Limb (tissue), 2 donors: ENCODE data around the gene ETV2.
"Not testable (repeated sequence)": the region's sequence is repeated elsewhere in the genome, so short reads cannot be mapped to it uniquely, and the experiment has no call there.

Source experiments
- DNase-seq, 2 donors: peaks; one replicate each; pipeline ENCODE4 v3.0.0-alpha.2; 2016; ENCODE audit errors: extremely low spot score in 2 of 2

Gene ETV2

DNA sequence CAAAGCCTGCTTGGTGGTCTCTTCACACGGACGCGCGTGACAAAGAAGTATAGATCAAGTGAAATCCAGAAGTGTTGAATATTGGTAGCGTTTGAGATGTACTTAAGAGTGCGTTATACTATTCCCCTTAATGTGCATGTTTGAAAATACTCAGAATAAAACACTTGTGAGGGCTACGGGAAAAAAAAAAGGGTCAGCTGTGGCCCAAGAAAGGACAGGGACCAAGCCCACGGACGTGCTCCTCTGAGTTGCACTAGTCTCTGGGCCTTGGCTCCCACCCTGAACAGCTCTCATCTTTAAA is 13.3 kb upstream of the ETV2 start:
- DNase-seq, result no peak

DNA sequence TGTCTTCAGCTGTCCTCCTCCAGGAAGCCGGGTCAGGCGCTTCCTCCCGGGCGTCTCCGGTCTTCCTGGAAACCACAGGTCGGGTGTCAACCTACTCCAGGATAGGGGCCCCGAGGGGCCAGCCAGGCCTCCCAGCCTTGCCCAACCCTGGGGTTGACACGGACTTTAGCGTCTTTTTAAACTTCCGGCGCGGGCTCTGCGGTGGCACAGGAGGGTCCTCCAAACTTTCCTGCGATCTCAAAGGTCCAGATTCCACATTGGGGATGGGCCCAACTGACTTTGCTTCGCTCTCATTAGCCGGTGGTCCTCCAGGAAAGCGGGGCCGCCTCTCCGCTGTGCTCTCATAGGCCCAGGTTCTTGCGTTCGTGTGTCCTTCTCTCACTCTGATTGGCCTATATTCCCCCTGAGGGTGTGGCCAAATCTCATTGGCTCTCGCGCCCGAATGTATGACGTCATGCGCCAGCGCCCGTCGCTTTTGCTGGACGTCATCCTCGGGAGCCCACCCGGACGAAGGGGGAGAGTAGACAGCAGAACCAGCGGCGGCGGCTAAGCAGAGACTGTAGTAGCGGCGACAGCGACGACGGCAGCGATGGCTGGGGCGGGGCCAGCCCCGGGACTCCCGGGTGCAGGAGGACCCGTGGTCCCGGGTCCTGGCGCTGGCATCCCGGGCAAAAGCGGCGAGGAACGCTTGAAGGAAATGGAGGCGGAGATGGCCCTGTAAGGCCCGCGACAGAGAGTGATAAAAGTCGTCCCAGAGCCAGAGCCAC is 12.8 kb upstream of the ETV2 start, which contains the start of gene RBM42:
RBM42 (plus strand) TSS at position 472 of the 767 bp plus-strand sequence; CDS start at position 590, 118 bp downstream.
- DNase-seq, result peak; percentile 98 to 99

DNA sequence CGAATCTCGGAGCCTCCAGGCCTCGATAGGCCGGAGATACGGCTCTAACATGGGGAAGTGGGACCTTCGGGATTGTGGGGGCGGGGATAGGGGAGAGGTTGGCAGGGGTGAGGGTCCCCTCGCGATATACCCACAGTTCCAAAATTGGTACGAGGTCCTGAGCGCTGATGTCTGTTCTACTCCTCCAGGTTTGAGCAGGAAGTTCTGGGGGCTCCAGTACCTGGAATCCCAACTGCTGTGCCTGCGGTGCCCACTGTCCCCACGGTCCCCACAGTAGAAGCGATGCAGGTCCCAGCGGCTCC is 12.3 kb upstream of the ETV2 start:
- DNase-seq, result no peak

DNA sequence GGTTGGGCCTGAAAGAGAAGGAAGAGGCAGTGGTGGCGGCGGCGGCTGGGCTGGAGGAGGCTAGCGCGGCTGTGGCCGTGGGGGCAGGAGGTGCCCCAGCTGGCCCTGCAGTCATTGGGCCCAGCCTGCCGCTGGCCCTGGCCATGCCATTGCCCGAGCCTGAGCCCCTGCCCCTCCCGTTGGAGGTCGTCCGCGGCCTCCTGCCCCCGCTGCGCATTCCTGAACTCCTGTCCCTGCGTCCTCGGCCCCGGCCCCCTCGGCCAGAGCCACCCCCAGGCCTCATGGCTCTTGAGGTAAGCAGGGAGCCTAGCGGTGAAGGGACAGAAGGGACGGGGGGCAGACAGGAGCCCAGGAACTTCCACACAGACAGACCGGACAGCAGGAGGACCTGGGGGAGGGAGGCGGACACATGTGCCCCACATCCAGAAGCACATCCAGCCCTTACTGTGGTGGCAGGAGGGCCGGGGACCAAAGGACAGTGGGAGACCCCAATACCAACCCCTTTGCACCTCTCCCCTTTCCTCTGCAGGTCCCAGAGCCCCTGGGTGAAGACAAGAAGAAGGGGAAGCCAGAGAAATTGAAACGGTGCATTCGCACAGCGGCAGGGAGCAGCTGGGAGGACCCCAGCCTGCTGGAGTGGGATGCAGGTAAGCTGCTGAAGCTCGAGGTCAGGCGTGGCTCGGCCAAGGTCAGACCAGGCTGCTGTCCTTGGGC is 7.7 kb upstream of the ETV2 start:
- DNase-seq, result no peak

DNA sequence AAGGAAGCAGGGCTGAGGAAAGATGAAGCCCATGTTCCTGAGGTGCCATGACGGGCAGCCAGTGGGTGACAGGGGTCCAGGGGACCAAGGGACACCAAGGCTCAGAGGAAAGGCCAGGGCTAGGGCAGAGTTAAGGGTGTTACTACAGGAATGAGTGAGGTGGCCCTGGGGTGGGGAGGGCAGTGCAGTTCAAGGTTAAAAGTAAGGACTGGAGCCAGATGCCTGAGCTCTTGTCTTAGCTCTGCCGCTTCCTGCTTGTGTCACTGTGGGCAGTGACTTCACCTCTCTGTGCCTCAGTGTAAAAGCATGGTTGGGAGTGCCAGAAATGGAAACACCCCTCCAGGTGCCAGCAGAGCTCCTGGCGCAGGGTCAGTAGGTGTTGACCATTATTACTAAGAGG is 4.9 kb upstream of the ETV2 start:
- DNase-seq, result no peak

DNA sequence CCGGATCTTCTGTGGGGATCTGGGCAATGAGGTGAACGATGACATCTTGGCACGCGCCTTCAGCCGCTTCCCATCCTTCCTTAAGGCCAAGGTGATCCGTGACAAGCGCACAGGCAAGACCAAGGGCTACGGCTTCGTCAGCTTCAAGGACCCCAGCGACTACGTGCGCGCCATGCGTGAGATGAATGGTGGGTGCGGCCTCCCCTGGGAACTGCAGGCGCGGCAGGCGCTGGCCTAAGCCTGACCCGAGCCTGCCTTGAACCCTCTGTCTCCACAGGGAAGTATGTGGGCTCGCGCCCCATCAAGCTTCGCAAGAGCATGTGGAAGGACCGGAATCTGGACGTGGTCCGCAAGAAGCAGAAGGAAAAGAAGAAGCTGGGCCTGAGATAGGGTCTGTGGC is 4.4 kb upstream of the ETV2 start:
- no peak for DNase-seq

DNA sequence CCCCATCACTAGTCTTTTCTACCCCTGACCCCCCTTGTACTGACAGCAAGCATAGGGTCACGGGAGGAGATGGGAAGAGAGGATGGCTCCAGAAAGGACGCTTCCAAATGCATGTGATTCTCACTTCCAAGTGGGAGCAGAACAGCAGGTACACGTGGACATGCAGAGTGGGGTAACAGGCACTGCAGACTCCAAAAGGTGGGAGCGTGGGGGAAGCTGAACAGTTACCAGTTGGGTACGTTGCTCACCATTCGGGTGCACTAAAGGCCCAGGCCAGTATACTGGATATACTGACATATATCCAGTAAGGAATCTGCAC is 2.3 kb upstream of the ETV2 start:
- no peak for DNase-seq

DNA sequence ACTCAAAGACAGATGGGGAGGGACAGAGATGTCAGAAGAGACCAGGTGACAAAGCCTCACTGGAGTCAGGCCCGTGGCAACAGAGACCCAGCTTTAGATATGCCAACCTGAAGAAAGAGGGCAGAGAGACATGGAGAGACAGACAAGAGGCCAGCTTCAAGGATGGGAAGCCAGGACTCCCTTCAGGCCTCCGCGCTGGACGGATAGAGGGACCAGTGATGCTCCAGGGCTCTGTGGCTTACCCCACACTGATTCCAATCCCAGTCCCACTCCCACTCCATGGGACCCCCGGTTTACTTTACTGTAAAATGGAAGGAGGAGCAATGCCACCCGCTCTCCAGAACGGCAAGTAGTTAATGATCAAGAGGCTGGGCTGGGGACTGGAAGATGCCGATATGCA is 1.7 kb upstream of the ETV2 start:
- DNase-seq, result no peak

DNA sequence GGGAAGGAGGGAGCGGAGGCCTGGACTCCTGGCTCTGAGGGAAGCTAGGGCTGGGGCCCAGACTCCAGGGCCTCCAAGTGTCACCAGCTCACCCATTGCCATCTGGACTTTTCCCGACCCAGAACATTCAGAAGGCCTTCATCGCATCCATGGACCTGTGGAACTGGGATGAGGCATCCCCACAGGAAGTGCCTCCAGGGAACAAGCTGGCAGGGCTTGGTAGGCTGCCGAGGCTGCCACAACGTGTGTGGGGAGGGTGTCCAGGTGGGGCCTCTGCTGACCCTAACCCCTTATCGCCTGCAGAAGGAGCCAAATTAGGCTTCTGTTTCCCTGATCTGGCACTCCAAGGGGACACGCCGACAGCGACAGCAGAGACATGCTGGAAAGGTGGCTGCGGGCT is 767 bp downstream of the ETV2 start:
- no peak for DNase-seq

DNA sequence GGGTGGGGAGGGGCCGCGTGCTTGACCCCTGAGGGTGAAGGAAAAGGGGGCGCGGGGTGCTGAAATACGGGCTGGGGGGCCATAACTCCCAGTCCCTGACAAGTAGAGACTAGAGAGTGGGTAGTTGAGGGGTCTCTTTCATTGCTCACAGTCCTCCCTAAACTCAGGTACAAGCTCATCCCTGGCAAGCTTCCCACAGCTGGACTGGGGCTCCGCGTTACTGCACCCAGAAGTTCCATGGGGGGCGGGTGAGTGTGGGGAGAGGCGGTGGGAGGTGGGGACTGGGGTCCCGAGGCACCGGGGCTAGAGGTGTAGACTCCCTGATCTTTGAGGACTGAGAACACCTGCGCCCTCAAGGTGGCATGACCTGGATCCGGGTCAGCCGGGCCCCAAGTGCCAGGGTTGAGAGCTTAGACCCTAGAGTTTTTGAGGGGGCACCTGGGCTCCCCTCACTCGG is 1.3 kb downstream of the ETV2 start:
- DNase-seq, result no peak

DNA sequence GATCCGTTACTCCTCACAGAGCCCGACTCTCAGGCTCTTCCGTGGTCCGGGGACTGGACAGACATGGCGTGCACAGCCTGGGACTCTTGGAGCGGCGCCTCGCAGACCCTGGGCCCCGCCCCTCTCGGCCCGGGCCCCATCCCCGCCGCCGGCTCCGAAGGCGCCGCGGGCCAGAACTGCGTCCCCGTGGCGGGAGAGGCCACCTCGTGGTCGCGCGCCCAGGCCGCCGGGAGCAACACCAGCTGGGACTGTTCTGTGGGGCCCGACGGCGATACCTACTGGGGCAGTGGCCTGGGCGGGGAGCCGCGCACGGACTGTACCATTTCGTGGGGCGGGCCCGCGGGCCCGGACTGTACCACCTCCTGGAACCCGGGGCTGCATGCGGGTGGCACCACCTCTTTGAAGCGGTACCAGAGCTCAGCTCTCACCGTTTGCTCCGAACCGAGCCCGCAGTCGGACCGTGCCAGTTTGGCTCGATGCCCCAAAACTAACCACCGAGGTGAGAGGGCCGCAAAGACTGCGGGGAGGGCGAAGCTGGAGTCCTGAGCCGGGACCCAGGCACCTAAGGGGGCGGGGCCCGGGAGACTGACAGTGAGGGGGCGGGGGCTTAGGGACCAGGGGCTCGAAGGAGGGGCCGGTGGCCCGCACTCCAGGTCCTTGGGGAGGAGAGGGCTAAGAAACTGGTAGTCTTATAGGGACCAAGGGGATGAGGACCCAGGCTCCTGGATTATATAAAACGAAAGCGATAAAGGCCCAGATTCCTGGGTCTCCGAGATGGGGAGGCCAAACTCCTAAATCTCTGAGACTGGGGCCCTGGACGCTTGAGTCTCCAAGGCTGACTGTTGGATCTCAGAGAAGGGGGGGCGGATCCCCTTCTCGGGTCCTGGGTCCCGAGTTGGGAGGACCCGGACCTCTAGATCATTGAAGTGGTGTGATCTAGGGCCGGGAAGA is 2.0 kb downstream of the ETV2 start:
- peak; percentile 84 to 90 for DNase-seq

DNA sequence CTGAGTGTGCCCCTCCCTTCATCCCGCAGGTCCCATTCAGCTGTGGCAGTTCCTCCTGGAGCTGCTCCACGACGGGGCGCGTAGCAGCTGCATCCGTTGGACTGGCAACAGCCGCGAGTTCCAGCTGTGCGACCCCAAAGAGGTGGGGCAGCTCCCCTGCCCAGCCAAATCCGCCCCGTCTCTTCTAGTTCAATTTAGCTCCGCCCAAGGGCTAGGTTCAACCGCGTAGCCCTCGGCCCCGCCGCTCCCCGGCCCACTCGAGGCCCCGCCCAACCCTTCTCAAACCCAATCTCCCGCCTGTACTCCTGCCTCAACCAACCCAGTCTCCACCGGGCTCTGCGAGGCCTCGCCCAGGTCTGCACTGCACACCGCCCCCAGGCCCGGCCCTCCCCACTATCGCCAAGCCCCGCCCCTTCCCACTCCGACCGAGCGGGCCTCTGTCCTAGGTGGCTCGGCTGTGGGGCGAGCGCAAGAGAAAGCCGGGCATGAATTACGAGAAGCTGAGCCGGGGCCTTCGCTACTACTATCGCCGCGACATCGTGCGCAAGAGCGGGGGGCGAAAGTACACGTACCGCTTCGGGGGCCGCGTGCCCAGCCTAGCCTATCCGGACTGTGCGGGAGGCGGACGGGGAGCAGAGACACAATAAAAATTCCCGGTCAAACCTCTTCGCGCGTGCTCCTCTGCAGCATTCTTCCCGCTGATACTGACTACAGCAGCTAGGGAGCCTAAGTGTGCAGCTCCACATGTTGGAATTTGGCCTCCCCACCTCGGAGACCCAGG is 2.9 kb downstream of the ETV2 start:
- peak; percentile 92 to 94 for DNase-seq

DNA sequence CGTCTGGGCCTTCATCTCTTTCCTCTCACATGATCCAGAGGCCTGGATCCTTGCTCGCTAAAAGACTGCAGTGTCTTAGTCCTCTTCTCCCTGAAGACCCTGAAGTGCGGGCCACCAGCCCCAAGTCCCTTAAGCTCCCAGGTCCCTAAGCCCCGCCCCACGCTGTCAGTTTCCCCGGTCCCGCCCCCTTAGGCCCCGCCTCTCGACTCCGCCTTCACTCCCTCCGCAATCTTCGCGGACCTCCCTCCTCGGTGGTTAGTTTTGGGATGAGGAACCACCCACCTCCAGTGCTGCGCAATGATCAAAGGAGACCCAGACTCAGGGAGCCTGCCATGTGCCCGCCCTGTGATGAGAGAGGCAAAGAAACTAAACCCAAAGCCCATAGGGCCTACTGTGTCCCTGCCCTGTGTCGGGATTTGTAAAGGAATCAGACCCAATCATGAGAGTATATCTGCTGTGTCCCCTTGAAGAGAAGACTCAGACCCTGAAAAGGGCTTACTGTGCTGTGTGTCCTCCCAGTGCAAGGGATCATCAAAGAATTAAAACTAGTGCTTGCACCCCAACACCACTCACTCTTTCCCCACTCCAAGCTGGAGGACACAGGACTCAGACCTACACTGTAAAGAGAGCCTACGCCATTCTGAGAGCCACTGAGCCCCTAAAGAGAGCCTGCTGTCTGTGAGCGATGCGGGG is 3.6 kb downstream of the ETV2 start:
- peak; percentile 51 to 84 for DNase-seq

DNA sequence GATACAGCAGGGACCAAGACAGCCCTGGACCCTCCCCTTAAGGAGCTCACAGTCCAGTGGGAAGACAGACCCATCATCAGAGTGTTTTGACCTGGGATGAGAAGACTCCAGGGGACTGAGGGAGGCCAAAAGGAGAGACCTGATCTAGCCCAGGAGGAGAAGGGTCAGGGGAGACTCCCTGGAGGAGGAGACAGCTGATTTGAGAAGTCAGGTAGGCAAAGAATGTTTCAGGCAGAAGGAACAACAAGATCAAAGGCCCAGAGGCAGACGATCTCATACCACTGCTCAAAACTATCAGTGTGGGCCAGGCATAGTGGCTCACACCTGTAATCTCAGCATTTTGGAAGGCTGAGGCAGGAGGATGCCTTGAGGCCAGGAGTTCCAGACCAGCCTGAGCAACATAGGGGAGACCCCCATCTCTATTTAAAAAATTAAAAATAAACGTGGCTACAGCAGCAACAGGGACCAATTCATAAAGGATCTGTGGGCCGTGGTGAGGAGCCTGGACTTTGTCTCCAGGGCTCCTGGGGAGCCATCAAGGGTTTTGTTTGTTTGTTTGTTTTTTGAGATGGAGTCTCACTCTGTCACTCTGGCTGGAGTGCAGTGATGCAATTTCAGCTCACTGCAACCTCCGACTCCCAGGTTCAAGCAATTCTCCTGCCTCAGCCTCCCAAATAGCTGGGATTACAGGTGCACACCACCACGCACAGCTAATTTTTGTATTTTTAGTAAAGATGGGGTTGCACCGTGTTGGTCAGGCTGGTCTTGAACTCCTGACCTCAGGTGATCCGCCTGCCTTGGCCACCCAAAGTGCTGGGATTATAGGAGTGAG is 4.4 kb downstream of the ETV2 start:
- no peak for DNase-seq

DNA sequence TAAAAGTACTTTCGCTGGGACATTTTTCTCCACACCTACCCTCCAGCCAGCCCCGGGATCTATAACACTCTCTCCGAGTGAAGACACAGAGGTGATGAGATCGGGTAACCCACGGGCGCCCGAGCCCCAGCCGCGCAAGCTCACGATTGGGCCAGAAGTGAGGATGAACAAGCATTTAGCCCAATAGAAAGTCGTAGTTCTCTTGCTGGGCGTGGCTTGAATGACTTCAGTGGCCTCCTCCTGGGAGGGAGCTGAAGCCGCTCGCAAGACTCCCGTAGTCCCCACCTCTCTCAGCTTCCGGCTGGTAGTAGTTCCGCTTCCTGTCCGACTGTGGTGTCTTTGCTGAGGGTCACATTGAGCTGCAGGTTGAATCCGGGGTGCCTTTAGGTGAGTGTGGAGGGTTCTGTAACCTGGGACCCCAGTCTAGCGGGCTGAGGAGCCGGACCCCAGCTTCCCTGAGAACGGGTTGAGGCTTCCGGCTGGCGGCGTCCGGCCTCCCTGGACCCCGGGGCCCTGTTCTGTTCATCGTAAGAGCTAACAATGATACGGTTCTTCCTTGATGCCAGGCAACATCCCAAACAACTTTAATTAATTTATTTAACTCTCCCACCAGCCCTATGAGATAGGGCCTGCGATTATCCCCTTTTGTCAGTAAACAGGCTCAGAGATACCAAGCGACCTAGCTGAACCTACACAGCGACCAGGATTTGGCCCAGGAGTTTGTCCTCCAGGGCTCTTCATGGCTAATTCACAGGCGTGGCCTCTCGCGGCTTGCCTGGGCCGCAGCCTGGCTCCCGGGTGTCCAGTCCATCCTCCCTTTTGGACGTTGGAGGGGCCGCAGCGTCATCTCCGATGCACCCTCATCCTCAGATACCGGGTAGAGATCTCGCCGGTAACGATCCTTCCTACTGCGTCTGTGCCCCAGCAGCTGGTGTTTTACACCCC is 6.7 kb downstream of the ETV2 start, which contains the start of gene COX6B1:
COX6B1 (plus strand) TSS at position 307 of the 945 bp plus-strand sequence. CDS start 2,921 bp downstream, outside the sequence.
- peak; percentile 90 to 98 for DNase-seq

DNA sequence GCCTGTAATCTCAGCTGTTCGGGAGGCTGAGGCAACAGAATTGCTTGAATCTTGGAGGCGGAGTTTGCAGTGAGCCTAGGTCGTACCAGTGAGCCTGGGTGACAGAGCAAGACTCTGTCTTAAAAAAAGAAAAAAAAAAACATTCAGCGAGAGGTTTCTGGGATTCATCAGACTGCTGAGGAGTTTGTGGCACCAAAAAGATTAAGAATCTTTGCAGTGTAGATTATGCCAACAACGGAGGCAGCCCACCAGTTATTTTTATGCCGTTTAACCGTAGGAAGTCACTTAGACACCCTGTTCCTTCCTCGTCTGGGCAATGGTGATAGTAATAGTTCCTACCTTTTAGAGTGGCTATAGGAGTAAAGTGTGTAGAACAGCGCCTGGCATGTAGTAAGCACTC is 9.0 kb downstream of the ETV2 start:
- no peak for DNase-seq

DNA sequence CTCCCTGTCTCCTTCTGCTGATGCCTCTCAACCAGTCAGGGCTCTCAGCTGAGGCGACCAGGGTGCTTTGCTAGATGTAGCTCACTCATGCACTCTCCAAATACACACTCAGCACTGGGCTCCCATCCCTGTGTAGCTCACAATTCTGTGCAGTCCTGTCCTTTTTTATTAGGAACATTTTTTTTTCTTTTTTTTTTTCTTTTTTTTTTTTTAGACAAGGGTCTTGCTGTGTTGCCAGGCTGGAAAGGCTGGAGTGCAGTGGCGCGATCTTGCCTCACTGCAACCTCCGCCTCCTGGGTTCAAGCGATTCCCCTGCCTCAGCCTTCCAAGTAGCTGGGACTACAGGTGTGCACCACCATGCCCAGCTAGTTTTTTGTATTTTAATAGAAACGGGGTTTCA is 13.3 kb downstream of the ETV2 start:
- not testable (repeated sequence) for DNase-seq

DNA sequence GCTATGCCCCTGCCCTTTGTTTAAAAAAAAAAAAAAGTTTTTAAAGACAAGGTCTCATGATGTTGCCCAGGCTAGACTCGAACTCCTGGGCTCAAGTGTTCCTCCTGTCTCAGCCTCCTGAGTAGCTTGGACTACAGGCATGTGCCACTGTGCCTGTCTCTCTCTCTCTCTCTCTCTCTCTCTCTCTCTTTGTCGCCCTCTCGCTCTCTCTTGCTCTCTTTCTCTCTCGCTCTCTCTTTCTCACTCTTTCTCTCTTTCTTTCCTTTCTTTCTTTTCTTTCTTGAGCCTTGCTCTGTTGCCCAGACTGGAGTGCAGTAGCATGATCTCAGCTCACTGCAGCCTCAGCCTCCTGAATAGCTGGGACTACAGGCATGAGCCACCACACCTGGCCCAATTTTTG is 14.1 kb downstream of the ETV2 start:
- no peak for DNase-seq

DNA sequence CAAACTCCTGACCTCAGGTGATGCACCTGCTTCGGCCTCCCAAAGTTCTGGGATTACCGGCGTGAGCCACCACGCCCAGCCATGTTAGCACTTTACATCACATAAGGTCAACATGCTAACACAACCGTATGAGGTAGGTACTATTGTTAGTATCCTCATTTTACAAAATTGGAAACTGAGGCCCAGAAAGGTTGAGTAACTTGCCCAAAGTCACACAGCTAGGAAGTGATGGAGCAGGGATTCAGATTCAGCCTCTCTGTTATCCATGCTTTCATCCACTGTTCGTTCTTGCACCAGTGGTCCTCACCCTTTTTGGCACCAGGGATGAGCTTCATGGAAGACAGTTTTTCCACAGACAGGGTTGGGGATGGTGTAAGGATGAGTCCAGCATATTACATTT is 15.2 kb downstream of the ETV2 start:
- DNase-seq, result no peak
